Measurements from ENCODE around the gene ERN1.

DNA sequence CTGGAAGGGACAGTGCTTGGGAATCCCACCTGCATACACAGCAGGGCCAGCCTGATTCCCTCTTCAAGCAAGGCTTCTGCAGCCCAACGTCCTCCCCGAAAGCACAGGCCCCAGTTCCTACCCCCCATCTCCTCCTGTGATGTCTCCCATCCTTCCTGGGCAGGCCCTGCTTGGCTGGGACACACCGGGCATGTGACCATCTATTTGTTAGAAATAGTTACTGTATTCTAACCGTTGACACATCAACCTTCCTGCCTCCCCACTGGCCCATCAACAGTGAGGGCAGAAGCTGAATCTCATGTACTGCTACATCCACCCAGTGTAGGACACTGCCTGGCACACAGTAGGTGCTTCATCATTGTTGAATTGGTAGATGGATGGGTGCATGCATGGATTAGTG lies 121.1 kb downstream of the ERN1 start:
- TF ChIP-seq, protein P1, sequence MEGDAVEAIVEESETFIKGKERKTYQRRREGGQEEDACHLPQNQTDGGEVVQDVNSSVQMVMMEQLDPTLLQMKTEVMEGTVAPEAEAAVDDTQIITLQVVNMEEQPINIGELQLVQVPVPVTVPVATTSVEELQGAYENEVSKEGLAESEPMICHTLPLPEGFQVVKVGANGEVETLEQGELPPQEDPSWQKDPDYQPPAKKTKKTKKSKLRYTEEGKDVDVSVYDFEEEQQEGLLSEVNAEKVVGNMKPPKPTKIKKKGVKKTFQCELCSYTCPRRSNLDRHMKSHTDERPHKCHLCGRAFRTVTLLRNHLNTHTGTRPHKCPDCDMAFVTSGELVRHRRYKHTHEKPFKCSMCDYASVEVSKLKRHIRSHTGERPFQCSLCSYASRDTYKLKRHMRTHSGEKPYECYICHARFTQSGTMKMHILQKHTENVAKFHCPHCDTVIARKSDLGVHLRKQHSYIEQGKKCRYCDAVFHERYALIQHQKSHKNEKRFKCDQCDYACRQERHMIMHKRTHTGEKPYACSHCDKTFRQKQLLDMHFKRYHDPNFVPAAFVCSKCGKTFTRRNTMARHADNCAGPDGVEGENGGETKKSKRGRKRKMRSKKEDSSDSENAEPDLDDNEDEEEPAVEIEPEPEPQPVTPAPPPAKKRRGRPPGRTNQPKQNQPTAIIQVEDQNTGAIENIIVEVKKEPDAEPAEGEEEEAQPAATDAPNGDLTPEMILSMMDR (IDR thresholded peaks at IDR 0.05 in 4 of 5, conservative IDR thresholded peaks at IDR 0.05 in 1 of 5): no peak
- no peak for TF ChIP-seq POLR2A (IDR thresholded peaks at IDR 0.05)

All from gastrocnemius medialis (tissue), 4 donors.